ENCODE data around the gene APOE. TPM values are rescaled to one million over a fixed set of nuclear protein-coding genes. Genes with fewer than 3 reads are reported as not detected.
"Not testable (repeated sequence)": the region's sequence is repeated elsewhere in the genome, so short reads cannot be mapped to it uniquely, and the experiment has no call there.

Gene APOE
- total RNA-seq, 2 experiments from 2014 or later: 10.5 to 12.9 TPM

- Mint-ChIP-seq H3K4me1 (peaks cover 5% of the 10 kb centered on the region), H3K27ac (no peak overlapping the region), H3K36me3 (peaks cover 2% of the 10 kb centered on the region), H3K9me3 (no peaks in the 10 kb centered on the region), H3K4me3 (no peak overlapping the region), H3K27me3 (peaks cover 36% of the 10 kb centered on the region)
- ATAC-seq (ENCODE audit: low read depth) (no peak), DNase-seq (no peak)
- POLR2A ChIA-PET: interaction anchor here (1.1 kb wide), 1 partner anchor 46 kb away, joined by 3 read pairs; no protein-coding TSS in a partner anchor
Observed at GRCh38 chr19:44908074-44908835, 2.7 kb downstream of the APOE start.

- POLR2A ChIA-PET: no interaction called here
- H3K27me3 Mint-ChIP-seq: peaks cover 40% of the 10 kb centered on the region
- peaks cover 5% of the 10 kb centered on the region for H3K4me1 Mint-ChIP-seq
- no peak overlapping the region for H3K4me3 Mint-ChIP-seq
- no peak for ATAC-seq (ENCODE audit: low read depth)
- no peaks in the 10 kb centered on the region for H3K9me3 Mint-ChIP-seq
- no peak overlapping the region for H3K27ac Mint-ChIP-seq
- DNase-seq: no peak
- no peaks in the 10 kb centered on the region for H3K36me3 Mint-ChIP-seq
Observed at GRCh38 chr19:44908836-44909261, 3.3 kb downstream of the APOE start.

GRCh38 chr19:44909775-44910174 is 4.2 kb downstream of the APOE start:
- POLR2A ChIA-PET: interaction anchor here (0.7 kb wide), 1 partner anchor 9 kb away, joined by 4 read pairs; no protein-coding TSS in a partner anchor

DNA sequence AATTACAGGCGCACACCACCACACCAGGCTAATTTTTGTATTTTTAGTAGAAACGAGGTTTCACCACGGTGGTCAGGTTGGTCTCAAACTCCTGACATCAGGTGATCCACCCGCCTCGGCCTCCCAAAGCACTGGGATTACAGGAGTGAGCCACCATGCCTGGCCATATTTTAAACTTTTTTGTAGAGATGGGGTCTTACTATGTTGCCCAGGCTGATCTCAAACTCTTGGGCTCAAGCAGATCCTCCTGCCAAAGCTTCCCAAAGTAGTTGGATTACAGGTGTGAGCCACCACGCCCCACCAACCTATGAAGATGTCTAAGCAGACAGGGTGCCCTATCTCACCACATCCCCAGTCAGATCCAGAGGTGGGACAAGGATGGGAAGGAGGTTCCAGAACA is 6.3 kb downstream of the APOE start:
- peaks cover 31% of the 10 kb centered on the region for H3K27me3 Mint-ChIP-seq
- H3K36me3 Mint-ChIP-seq; H3K4me3 Mint-ChIP-seq; POLR2A ChIA-PET; H3K4me1 Mint-ChIP-seq; H3K27ac Mint-ChIP-seq; H3K9me3 Mint-ChIP-seq; ATAC-seq (ENCODE audit: low read depth); DNase-seq: not testable (repeated sequence)

More at GRCh38 chr19:44909775-44910174, 4.2 kb downstream of the APOE start:
- peaks cover 12% of the 10 kb centered on the region for H3K4me1 Mint-ChIP-seq
- no peak overlapping the region for H3K4me3 Mint-ChIP-seq
- DNase-seq: no peak
- no peak for ATAC-seq (ENCODE audit: low read depth)
- H3K9me3 Mint-ChIP-seq: no peaks in the 10 kb centered on the region
- H3K27ac Mint-ChIP-seq: no peak overlapping the region
- no peaks in the 10 kb centered on the region for H3K36me3 Mint-ChIP-seq
- H3K27me3 Mint-ChIP-seq: peaks cover 47% of the 10 kb centered on the region

- ATAC-seq (ENCODE audit: low read depth): no peak
- no peak for DNase-seq
- H3K4me3 Mint-ChIP-seq: no peak overlapping the region
- no peaks in the 10 kb centered on the region for H3K36me3 Mint-ChIP-seq
- H3K9me3 Mint-ChIP-seq: no peaks in the 10 kb centered on the region
- peaks cover 26% of the 10 kb centered on the region for H3K27me3 Mint-ChIP-seq
- no peak overlapping the region for H3K27ac Mint-ChIP-seq
- peaks cover 9% of the 10 kb centered on the region for H3K4me1 Mint-ChIP-seq
- POLR2A ChIA-PET: no interaction called here
Observed at GRCh38 chr19:44912854-44913253, 7.3 kb downstream of the APOE start.

GRCh38 chr19:44913512-44914432 is 8.2 kb downstream of the APOE start:
- H3K4me3 Mint-ChIP-seq: peak overlapping the region; percentile 93
- POLR2A ChIA-PET; H3K9me3 Mint-ChIP-seq; DNase-seq; H3K4me1 Mint-ChIP-seq; H3K36me3 Mint-ChIP-seq; ATAC-seq (ENCODE audit: low read depth): not testable (repeated sequence)
- H3K27me3 Mint-ChIP-seq: peaks cover 26% of the 10 kb centered on the region
- peak overlapping the region; percentile 75 for H3K27ac Mint-ChIP-seq

DNA sequence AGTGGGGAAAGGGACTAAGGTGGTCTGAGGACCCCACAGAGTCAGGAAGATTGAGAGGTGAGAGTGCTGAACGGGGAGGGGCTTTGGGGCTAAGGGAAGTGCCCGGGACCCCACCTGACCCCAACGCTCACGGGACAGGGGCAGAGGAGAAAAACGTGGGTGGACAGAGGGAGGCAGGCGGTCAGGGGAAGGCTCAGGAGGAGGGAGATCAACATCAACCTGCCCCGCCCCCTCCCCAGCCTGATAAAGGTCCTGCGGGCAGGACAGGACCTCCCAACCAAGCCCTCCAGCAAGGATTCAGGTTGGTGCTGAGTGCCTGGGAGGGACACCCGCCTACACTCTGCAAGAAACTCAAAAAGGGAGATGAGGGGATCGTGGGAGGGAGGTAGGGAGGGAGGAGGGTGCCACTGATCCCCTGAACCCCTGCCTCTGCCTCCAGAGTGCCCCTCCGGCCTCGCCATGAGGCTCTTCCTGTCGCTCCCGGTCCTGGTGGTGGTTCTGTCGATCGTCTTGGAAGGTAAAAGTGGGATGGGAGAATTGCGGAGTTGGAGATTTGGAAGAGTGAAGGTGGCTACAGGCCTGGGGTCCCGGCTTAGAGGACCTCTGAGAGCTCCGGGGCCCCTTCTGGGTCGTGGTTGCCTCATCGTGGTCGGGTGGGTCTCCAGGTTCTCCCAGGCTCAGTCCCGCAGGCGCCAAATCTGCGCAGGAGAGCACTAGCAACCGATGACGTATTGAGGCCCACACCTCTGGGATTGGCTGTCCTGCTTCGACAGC is 9.0 kb downstream of the APOE start, which contains the start of gene APOC1:
APOC1 (plus strand) TSS at position 176 of the 774 bp plus-strand sequence; CDS start at position 460, 284 bp downstream.
- peak; percentile 94 for ATAC-seq (ENCODE audit: low read depth)
- not testable (repeated sequence) for H3K4me1 Mint-ChIP-seq

GRCh38 chr19:44924243-44924725 is 18.7 kb downstream of the APOE start:
- POLR2A ChIA-PET: no interaction called here
- Mint-ChIP-seq H3K27me3 (peaks cover 27% of the 10 kb centered on the region), H3K27ac (no peak overlapping the region), H3K9me3 (no peaks in the 10 kb centered on the region), H3K4me3 (no peak overlapping the region), H3K4me1 (peaks cover 3% of the 10 kb centered on the region), H3K36me3 (no peaks in the 10 kb centered on the region)
- ATAC-seq (ENCODE audit: low read depth) (no peak), DNase-seq (no peak)

More for the DNA sequence above, 9.0 kb downstream of the APOE start, which contains the start of gene APOC1:
- peak; percentile 78 for DNase-seq
- not testable (repeated sequence) for H3K36me3 Mint-ChIP-seq, H3K9me3 Mint-ChIP-seq
- POLR2A ChIA-PET: interaction anchor here (0.7 kb wide), 2 partner anchors 18 to 1149 kb away, joined by 4 to 5 read pairs; no protein-coding TSS in a partner anchor
- Mint-ChIP-seq H3K27ac (peak within 1 kb of the TSS; percentile 85), H3K4me3 (peak within 1 kb of the TSS; percentile 93), H3K27me3 (peaks cover 26% of the 10 kb centered on the region)

GRCh38 chr19:44925114-44925891 is 19.7 kb downstream of the APOE start:
- Mint-ChIP-seq H3K4me3 (no peak overlapping the region), H3K36me3 (no peaks in the 10 kb centered on the region), H3K27me3 (peaks cover 27% of the 10 kb centered on the region), H3K4me1 (peaks cover 3% of the 10 kb centered on the region), H3K9me3 (no peaks in the 10 kb centered on the region), H3K27ac (no peak overlapping the region)
- POLR2A ChIA-PET: no interaction called here
- no peak for ATAC-seq (ENCODE audit: low read depth)
- no peak for DNase-seq

DNA sequence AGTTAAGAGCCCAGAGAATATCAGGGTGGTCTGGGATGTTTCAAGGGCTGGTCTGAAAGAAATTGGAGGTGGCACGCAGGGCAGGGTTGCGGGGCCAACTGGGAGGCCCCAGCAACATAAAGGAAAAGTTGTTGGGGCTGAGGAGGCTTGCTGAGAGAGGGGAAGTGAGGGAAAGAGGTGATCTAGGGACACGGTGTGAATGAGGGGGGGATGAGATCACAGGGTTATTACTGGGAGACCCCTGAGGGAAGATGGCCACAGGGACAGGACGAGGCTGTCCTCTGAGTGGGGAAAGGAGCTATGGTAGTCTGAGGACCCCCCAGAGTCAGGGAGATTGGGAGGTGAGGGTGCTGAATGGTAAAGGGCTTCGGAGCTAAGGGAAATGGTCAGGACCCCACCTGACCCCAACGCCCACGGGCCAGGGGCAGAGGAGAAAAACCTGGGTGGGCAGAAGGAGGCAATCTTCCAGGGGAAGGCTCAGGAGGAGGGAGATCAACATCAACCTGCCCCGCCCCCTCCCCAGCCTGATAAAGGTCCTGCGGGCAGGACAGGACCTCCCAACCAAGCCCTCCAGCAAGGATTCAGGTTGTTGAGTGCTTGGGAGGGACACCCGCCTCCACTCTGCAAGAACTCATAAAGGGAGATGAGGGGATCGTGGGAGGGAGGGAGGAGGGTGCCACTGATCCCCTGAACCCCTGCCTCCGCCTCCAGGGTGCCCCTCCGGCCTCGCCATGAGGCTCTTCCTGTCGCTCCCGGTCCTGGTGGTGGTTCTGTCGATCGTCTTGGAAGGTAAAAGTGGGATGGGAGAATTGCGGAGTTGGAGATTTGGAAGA is 20.9 kb downstream of the APOE start:
- H3K9me3 Mint-ChIP-seq, DNase-seq, H3K36me3 Mint-ChIP-seq, H3K4me1 Mint-ChIP-seq, POLR2A ChIA-PET: not testable (repeated sequence)
- peaks cover 27% of the 10 kb centered on the region for H3K27me3 Mint-ChIP-seq
- peak overlapping the region; percentile 20 for H3K4me3 Mint-ChIP-seq
- peak; percentile 40 for ATAC-seq (ENCODE audit: low read depth)
- peak overlapping the region; percentile 32 for H3K27ac Mint-ChIP-seq

DNA sequence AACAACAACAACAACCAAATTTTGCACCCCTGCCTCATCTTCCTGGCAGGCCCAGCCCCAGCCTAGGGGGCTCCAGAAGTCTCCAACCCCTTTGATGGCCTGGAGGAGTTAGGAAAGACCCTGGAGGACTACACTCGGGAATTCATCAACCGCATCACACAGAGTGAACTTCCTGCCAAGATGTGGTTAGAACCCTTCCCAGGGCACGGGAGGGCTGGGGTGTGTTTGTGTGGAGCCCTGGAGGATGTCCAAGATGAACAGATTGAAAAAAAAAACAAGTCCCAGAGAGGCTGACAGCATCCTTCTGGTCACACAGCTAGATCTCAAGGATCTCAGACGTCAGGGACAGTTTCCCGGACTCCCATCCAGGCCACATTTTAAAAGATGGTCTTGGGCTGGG is 22.1 kb downstream of the APOE start:
- H3K27ac Mint-ChIP-seq: no peak overlapping the region
- POLR2A ChIA-PET: no interaction called here
- no peak overlapping the region for H3K4me3 Mint-ChIP-seq
- no peaks in the 10 kb centered on the region for H3K36me3 Mint-ChIP-seq
- ATAC-seq (ENCODE audit: low read depth) (no peak), DNase-seq (no peak)
- H3K9me3 Mint-ChIP-seq: no peaks in the 10 kb centered on the region
- peaks cover 3% of the 10 kb centered on the region for H3K4me1 Mint-ChIP-seq
- H3K27me3 Mint-ChIP-seq: peaks cover 27% of the 10 kb centered on the region

All from activated naive CD8-positive, alpha-beta T cell treated with anti-CD3 and anti-CD28 coated beads, Interleukin-2, amount 10 ng/mL, durations not matched to agents 7 days and 5 days (primary cell).